ENCODE results near the gene PRDM11.

- TF ChIP-seq SP2 (IDR thresholded peaks at IDR 0.05; ENCODE audit: low read length) = no peak
- TF ChIP-seq EZH2 (IDR thresholded peaks at IDR 0.05; ENCODE audit: low read depth, low read length, severe bottlenecking) = no peak
- TF ChIP-seq POLR2A (IDR thresholded peaks at IDR 0.05; ENCODE audit: control extremely low read depth in 1 of 2, low read depth in 2 of 2, low read length in 2 of 2) = no peak
- TF ChIP-seq YY1 (IDR thresholded peaks at IDR 0.05; ENCODE audit: low read depth, low read length) = no peak
- TF ChIP-seq BCL11A (IDR thresholded peaks at IDR 0.05; ENCODE audit: low read depth in 2 of 2, low read length in 2 of 2) = no peak
- no peak for TF ChIP-seq USF2 (IDR thresholded peaks at IDR 0.05; ENCODE audit: low read length)
- TF ChIP-seq, protein P1, sequence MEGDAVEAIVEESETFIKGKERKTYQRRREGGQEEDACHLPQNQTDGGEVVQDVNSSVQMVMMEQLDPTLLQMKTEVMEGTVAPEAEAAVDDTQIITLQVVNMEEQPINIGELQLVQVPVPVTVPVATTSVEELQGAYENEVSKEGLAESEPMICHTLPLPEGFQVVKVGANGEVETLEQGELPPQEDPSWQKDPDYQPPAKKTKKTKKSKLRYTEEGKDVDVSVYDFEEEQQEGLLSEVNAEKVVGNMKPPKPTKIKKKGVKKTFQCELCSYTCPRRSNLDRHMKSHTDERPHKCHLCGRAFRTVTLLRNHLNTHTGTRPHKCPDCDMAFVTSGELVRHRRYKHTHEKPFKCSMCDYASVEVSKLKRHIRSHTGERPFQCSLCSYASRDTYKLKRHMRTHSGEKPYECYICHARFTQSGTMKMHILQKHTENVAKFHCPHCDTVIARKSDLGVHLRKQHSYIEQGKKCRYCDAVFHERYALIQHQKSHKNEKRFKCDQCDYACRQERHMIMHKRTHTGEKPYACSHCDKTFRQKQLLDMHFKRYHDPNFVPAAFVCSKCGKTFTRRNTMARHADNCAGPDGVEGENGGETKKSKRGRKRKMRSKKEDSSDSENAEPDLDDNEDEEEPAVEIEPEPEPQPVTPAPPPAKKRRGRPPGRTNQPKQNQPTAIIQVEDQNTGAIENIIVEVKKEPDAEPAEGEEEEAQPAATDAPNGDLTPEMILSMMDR (IDR thresholded peaks at IDR 0.05; ENCODE audit: control extremely low read depth in 1 of 3, insufficient read depth in 1 of 3, low read depth in 1 of 3, low read length in 3 of 3) = no peak
Measured at GRCh38 chr11:45181193-45181888, 34.9 kb downstream of the PRDM11 start.

All from H1 (cell line).